Measurements from ENCODE around the gene IL15. TPM values are rescaled to one million over a fixed set of nuclear protein-coding genes. Genes with fewer than 3 reads are reported as not detected.

The IL15 gene
- total and polyA plus RNA-seq, 2 experiments from 2014 or later: 2.3 to 3.7 TPM

GRCh38 chr4:141705048-141705746, 68.8 kb downstream of the IL15 start:
- peaks cover 3% of the 10 kb centered on the region for H3K27me3 Mint-ChIP-seq (ENCODE audit: insufficient read depth, low read depth, poor library complexity)
- DNase-seq (ENCODE audit: low spot score): no peak
- H3K4me1 ChIP-seq (ENCODE audit: insufficient read depth): no peaks in the 10 kb centered on the region

More at GRCh38 chr4:141705048-141705746, 68.8 kb downstream of the IL15 start:
- H3K27me3 ChIP-seq (ENCODE audit: insufficient read depth): no peaks in the 10 kb centered on the region
- no peaks in the 10 kb centered on the region for H3F3A ChIP-seq (replicated peaks; ENCODE audit: low read depth)
- no peaks in the 10 kb centered on the region for H3K4me1 Mint-ChIP-seq
- peaks cover 3% of the 10 kb centered on the region; the same call in 1 of the 3 replicates for H3K9me3 Mint-ChIP-seq
- H2AFZ ChIP-seq: no peak overlapping the region
- H3K79me2 ChIP-seq (replicated peaks; ENCODE audit: insufficient read depth): no peaks in the 10 kb centered on the region
- H3K36me3 ChIP-seq (ENCODE audit: insufficient read depth): no peaks in the 10 kb centered on the region
- H3K4me3 Mint-ChIP-seq: no peak overlapping the region
- H3K27ac Mint-ChIP-seq: no peak overlapping the region
- H3K36me3 Mint-ChIP-seq (ENCODE audit: low read depth): no peaks in the 10 kb centered on the region
- H3K4me2 ChIP-seq: no peak overlapping the region
- ATAC-seq: no peak
- TF ChIP-seq ZNF114 (CRISPR knock-in tag; IDR thresholded peaks at IDR 0.05) (no peak), CTCF (conservative IDR thresholded peaks at IDR 0.05; ENCODE audit: low read depth in 2 of 2) (no peak), CREB1 (CRISPR knock-in tag; IDR thresholded peaks at IDR 0.05; ENCODE audit: low read depth) (no peak), EZH2 (IDR thresholded peaks at IDR 0.05; ENCODE audit: low read depth, unreplicated experiment) (no peak), STAT1 (IDR thresholded peaks at IDR 0.05; ENCODE audit: unreplicated experiment) (no peak), POLR2AphosphoS5 (IDR thresholded peaks at IDR 0.05; ENCODE audit: low read depth) (no peak), ZNF331 (CRISPR knock-in tag; IDR thresholded peaks at IDR 0.05; ENCODE audit: low read depth) (no peak), ETS1 (IDR thresholded peaks at IDR 0.05) (no peak), NANOG (IDR thresholded peaks at IDR 0.05; ENCODE audit: borderline replicate concordance) (no peak), JUNB (IDR thresholded peaks at IDR 0.05; ENCODE audit: unreplicated experiment) (no peak), EZH2phosphoT487 (IDR thresholded peaks at IDR 0.05; ENCODE audit: unreplicated experiment) (no peak), ZNF462 (CRISPR knock-in tag; IDR thresholded peaks at IDR 0.05) (no peak), REST (IDR thresholded peaks at IDR 0.05; ENCODE audit: unreplicated experiment) (no peak)
- no peaks in the 10 kb centered on the region for H4K20me1 ChIP-seq (replicated peaks; ENCODE audit: insufficient read depth)
- H3K4me3 ChIP-seq: no peak overlapping the region
- no peaks in the 10 kb centered on the region for H3K9me2 ChIP-seq (ENCODE audit: insufficient read depth)
- H3K27ac ChIP-seq (ENCODE audit: low read depth): no peak overlapping the region
